Measurements from ENCODE around the gene SPCS2.

Gene SPCS2

DNA sequence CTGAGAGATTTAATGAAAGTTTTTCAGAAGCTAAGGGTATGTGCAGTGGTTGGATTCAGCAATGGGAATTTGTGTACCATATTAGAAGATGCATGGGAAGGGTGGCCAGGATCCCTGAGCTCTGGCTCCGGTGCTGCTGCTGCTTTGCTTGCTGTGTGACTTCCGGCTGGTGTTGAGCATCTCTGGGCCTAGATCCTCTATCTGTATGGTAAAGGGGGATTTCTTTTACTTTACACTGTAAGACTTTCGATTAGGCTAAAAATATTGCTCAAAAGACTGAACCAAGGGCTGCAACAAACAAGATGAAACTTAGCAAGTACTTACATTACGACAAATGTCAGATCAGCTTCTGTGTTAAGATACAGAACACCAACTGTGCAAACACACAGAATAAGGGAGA is 39.3 kb upstream of the SPCS2 start:
- Histone ChIP-seq H3K4me3 (IDR thresholded peaks at IDR 0.05; ENCODE audit: insufficient read depth, low read depth, low read length) (no peak overlapping the region), H3K36me3 (ENCODE audit: insufficient read depth) (no peaks in the 10 kb centered on the region), H3K9ac (no peak overlapping the region), H2AFZ (ENCODE audit: low read depth) (no peak overlapping the region), H3K4me2 (no peak overlapping the region), H3K27ac (no peak overlapping the region), H4K20me1 (ENCODE audit: insufficient read depth) (no peaks in the 10 kb centered on the region), H3K4me1 (ENCODE audit: low read depth, poor library complexity, severe bottlenecking) (no peaks in the 10 kb centered on the region), H3K79me2 (ENCODE audit: insufficient read depth, low read depth) (no peaks in the 10 kb centered on the region), H3K27me3 (ENCODE audit: insufficient read depth, low read depth) (no peaks in the 10 kb centered on the region)
- TF ChIP-seq, protein P1, sequence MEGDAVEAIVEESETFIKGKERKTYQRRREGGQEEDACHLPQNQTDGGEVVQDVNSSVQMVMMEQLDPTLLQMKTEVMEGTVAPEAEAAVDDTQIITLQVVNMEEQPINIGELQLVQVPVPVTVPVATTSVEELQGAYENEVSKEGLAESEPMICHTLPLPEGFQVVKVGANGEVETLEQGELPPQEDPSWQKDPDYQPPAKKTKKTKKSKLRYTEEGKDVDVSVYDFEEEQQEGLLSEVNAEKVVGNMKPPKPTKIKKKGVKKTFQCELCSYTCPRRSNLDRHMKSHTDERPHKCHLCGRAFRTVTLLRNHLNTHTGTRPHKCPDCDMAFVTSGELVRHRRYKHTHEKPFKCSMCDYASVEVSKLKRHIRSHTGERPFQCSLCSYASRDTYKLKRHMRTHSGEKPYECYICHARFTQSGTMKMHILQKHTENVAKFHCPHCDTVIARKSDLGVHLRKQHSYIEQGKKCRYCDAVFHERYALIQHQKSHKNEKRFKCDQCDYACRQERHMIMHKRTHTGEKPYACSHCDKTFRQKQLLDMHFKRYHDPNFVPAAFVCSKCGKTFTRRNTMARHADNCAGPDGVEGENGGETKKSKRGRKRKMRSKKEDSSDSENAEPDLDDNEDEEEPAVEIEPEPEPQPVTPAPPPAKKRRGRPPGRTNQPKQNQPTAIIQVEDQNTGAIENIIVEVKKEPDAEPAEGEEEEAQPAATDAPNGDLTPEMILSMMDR (conservative IDR thresholded peaks at IDR 0.05; ENCODE audit: low read depth, low read length) = no peak

GRCh38 chr11:74923125-74923524 is 25.9 kb upstream of the SPCS2 start:
- Histone ChIP-seq H3K4me1 (ENCODE audit: low read depth, poor library complexity, severe bottlenecking) (peaks cover 21% of the 10 kb centered on the region), H3K4me2 (no peak overlapping the region), H4K20me1 (ENCODE audit: insufficient read depth) (no peaks in the 10 kb centered on the region), H3K27me3 (ENCODE audit: insufficient read depth, low read depth) (no peaks in the 10 kb centered on the region), H3K79me2 (ENCODE audit: insufficient read depth, low read depth) (no peaks in the 10 kb centered on the region), H2AFZ (ENCODE audit: low read depth) (no peak overlapping the region), H3K4me3 (IDR thresholded peaks at IDR 0.05; ENCODE audit: insufficient read depth, low read depth, low read length) (no peak overlapping the region), H3K9ac (no peak overlapping the region), H3K36me3 (ENCODE audit: insufficient read depth) (no peaks in the 10 kb centered on the region), H3K27ac (no peak overlapping the region)
- TF ChIP-seq, protein P1 (conservative IDR thresholded peaks at IDR 0.05; ENCODE audit: low read depth, low read length) = no peak

GRCh38 chr11:74925281-74925680 is 23.8 kb upstream of the SPCS2 start:
- no peaks in the 10 kb centered on the region for H3K36me3 ChIP-seq (ENCODE audit: insufficient read depth)
- H3K4me1 ChIP-seq (ENCODE audit: low read depth, poor library complexity, severe bottlenecking) = peaks cover 21% of the 10 kb centered on the region
- H2AFZ ChIP-seq (ENCODE audit: low read depth) = no peak overlapping the region
- H3K79me2 ChIP-seq (ENCODE audit: insufficient read depth, low read depth) = no peaks in the 10 kb centered on the region
- no peaks in the 10 kb centered on the region for H4K20me1 ChIP-seq (ENCODE audit: insufficient read depth)
- H3K4me3 ChIP-seq (IDR thresholded peaks at IDR 0.05; ENCODE audit: insufficient read depth, low read depth, low read length) = no peak overlapping the region
- H3K27me3 ChIP-seq (ENCODE audit: insufficient read depth, low read depth) = no peaks in the 10 kb centered on the region
- H3K4me2 ChIP-seq = no peak overlapping the region
- no peak overlapping the region for H3K9ac ChIP-seq
- H3K27ac ChIP-seq = no peak overlapping the region
- TF ChIP-seq, protein P1 (conservative IDR thresholded peaks at IDR 0.05; ENCODE audit: low read depth, low read length) = no peak

DNA sequence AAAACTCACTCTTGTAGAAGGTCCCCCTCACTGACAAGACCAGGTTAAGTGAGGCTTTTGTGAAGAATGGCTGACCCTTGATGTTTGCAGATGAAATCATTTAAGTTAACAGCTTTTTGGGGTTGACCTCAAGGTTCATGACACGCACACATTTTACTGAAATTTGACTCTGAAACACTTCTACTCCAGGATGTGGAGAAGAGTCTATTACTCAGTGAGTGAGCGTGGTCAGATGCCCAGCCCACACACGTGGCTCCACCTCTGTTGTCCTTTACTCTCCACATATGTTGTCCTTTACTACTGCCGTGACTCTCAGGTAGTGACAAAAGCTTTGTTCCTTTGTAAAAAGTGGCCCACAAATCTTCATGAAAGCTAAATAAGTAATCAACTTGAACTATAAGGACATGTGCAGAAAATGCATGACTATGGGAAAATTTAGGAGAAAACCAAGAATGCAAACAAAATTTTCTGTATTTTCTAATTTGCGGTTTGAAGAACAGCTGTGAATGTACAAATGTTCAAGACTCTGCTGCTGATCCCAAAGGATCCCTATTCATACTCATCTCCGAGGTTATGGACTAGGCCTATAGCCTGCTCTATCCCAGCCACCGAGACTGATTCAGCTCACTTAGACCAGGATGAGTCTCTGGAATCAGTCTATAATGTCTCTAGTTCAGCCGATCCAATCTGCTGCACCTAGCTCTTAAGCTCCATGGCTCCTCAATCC is 22.6 kb upstream of the SPCS2 start:
- TF ChIP-seq, protein P1 (conservative IDR thresholded peaks at IDR 0.05; ENCODE audit: low read depth, low read length) = no peak
- Histone ChIP-seq H3K27me3 (ENCODE audit: insufficient read depth, low read depth) (no peaks in the 10 kb centered on the region), H2AFZ (ENCODE audit: low read depth) (no peak overlapping the region), H4K20me1 (ENCODE audit: insufficient read depth) (no peaks in the 10 kb centered on the region), H3K9ac (no peak overlapping the region), H3K4me2 (peak overlapping the region; percentile 22; the same call in 1 of the 2 replicates), H3K79me2 (ENCODE audit: insufficient read depth, low read depth) (no peaks in the 10 kb centered on the region), H3K4me1 (ENCODE audit: low read depth, poor library complexity, severe bottlenecking) (peaks cover 21% of the 10 kb centered on the region), H3K27ac (no peak overlapping the region), H3K36me3 (ENCODE audit: insufficient read depth) (no peaks in the 10 kb centered on the region), H3K4me3 (IDR thresholded peaks at IDR 0.05; ENCODE audit: insufficient read depth, low read depth, low read length) (no peak overlapping the region)
